Keratinocyte (primary cell): Measurements from ENCODE around the gene INO80E. TPM values are rescaled to one million over a fixed set of nuclear protein-coding genes. Genes with fewer than 3 reads are reported as not detected.

Source experiments
- DNase-seq: peaks from one replicate; pipeline ENCODE4 v3.0.0-alpha.2; 2011; ENCODE audit warnings: low read depth, missing footprints, low spot score
- FAIRE-seq: peaks from 2 replicates; lab custom pipeline; 2011; peaks lifted over from hg19 to GRCh38; lab: Jason Lieb, UNC
- H2AFZ ChIP-seq: 2 replicates; pipeline ENCODE4 v1.6.0; 2012; ENCODE audit warnings: low read length, control low read depth, inconsistent platforms; ENCODE audit not compliant: control insufficient read depth
- H3K27ac ChIP-seq: 2 replicates; pipeline ENCODE4 v1.5.1; 2011; ENCODE audit warnings: low read length; ENCODE audit not compliant: control insufficient read depth, insufficient read depth
- H3K27me3 ChIP-seq: 3 replicates; pipeline ENCODE4 v1.6.0; 2011; ENCODE audit warnings: low read length; ENCODE audit not compliant: control insufficient read depth, insufficient read depth; ENCODE audit errors: extremely low read depth
- H3K36me3 ChIP-seq, 2 experiments: 2 replicates in 1 of 2; 3 replicates in 1 of 2; pipeline ENCODE4 v1.5.1; 2011; ENCODE audit warnings: low read length in 2 of 2, mild to moderate bottlenecking in 1 of 2; ENCODE audit not compliant: control insufficient read depth in 2 of 2, insufficient read depth in 2 of 2; ENCODE audit errors: extremely low read depth in 1 of 2
- H3K4me1 ChIP-seq: 3 replicates; pipeline ENCODE4 v1.5.1; 2011; ENCODE audit warnings: low read length; ENCODE audit not compliant: control insufficient read depth, insufficient read depth; ENCODE audit errors: extremely low read depth
- H3K4me2 ChIP-seq: 3 replicates; pipeline ENCODE4 v1.6.0; 2011; ENCODE audit warnings: low read depth, low read length; ENCODE audit not compliant: control insufficient read depth, insufficient read depth; ENCODE audit errors: extremely low read depth
- H3K4me3 ChIP-seq, 3 experiments: fragments of 200-600 bp in 1 of 3; sonication (generic) in 1 of 3; 2 replicates in 2 of 3; 3 replicates in 1 of 3; pipeline ENCODE4 v1.5.1; 2011 to 2016; ENCODE audit warnings: low read length in 3 of 3, mild to moderate bottlenecking in 3 of 3, control low read depth in 2 of 3, inconsistent platforms in 1 of 3, low read depth in 1 of 3, mixed read lengths in 1 of 3, mixed run types in 1 of 3, moderate library complexity in 1 of 3; ENCODE audit not compliant: control insufficient read depth in 2 of 3, insufficient read depth in 2 of 3; ENCODE audit errors: extremely low read depth in 1 of 3
- H3K79me2 ChIP-seq: 2 replicates; pipeline ENCODE4 v1.6.0; 2012; ENCODE audit warnings: low read length; ENCODE audit not compliant: control insufficient read depth, insufficient read depth
- H3K9ac ChIP-seq: 3 replicates; pipeline ENCODE4 v1.6.0; 2011; ENCODE audit warnings: low read length; ENCODE audit not compliant: control insufficient read depth, insufficient read depth; ENCODE audit errors: extremely low read depth
- H3K9me1 ChIP-seq: 3 replicates; pipeline ENCODE4 v1.6.0; 2011; ENCODE audit warnings: low read length; ENCODE audit not compliant: control insufficient read depth, insufficient read depth; ENCODE audit errors: extremely low read depth
- H3K9me3 ChIP-seq: 2 replicates; pipeline ENCODE4 v1.5.1; 2012; ENCODE audit warnings: low read depth, low read length; ENCODE audit not compliant: control insufficient read depth
- H4K20me1 ChIP-seq: 3 replicates; pipeline ENCODE4 v1.6.0; 2011; ENCODE audit warnings: low read length; ENCODE audit not compliant: control insufficient read depth, insufficient read depth; ENCODE audit errors: extremely low read depth
- EZH2 ChIP-seq: IDR thresholded peaks from one replicate; pipeline ENCODE4 v1.6.1; 2012; ENCODE audit warnings: inconsistent platforms, mild to moderate bottlenecking, low read length, moderate library complexity
- dilution Hi-C: fragments of 300-500 bp; cut with MboI; formaldehyde crosslinking; loops from one replicate; pipeline ENCODE4 v1.7.0; 2020; ENCODE audit warnings: low sequenced_read_pairs; ENCODE audit not compliant: extremely low pct_ligation_motif_present
- polyA plus RNA-seq, 5 experiments: library from polyadenylated mRNA; depleted of rRNA in 3 of 5; stranded (reverse) in 3 of 5; stranded (forward) in 1 of 5; unstranded in 1 of 5; fragments of >200 nt; gene quantifications; 1 replicate in 1 of 5; 2 replicates in 3 of 5; 3 replicates in 1 of 5; pipeline versions ENCODE4 v1.2.1 to v1.2.3, GENCODE V29; 2011 to 2012; ENCODE audit warnings: missing spikeins in 2 of 5, low read depth in 1 of 5, low replicate concordance in 1 of 5
- TF ChIP-seq, protein P1 (sequence below), 3 experiments: IDR thresholded peaks in 1 of 3; conservative IDR thresholded peaks in 1 of 3; optimal IDR thresholded peaks in 1 of 3; 2 replicates in 2 of 3; 3 replicates in 1 of 3; pipeline versions ENCODE3 to v1.5.1; 2011; ENCODE audit warnings: low read length in 3 of 3, mild to moderate bottlenecking in 3 of 3, moderate library complexity in 2 of 3, control low read depth in 1 of 3, inconsistent platforms in 1 of 3; ENCODE audit not compliant: insufficient read depth in 2 of 3; ENCODE audit errors: extremely low read depth in 1 of 3

The INO80E gene
- polyA plus RNA-seq, 1 donor (not counting 4 experiments of a cell fraction or from before 2014, with no cell fraction given) = 26.7 TPM

- TF ChIP-seq EZH2 = no peak
- TF ChIP-seq, protein P1, sequence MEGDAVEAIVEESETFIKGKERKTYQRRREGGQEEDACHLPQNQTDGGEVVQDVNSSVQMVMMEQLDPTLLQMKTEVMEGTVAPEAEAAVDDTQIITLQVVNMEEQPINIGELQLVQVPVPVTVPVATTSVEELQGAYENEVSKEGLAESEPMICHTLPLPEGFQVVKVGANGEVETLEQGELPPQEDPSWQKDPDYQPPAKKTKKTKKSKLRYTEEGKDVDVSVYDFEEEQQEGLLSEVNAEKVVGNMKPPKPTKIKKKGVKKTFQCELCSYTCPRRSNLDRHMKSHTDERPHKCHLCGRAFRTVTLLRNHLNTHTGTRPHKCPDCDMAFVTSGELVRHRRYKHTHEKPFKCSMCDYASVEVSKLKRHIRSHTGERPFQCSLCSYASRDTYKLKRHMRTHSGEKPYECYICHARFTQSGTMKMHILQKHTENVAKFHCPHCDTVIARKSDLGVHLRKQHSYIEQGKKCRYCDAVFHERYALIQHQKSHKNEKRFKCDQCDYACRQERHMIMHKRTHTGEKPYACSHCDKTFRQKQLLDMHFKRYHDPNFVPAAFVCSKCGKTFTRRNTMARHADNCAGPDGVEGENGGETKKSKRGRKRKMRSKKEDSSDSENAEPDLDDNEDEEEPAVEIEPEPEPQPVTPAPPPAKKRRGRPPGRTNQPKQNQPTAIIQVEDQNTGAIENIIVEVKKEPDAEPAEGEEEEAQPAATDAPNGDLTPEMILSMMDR (optimal IDR thresholded peaks at IDR 0.05 in 1 of 3, IDR thresholded peaks at IDR 0.05 in 1 of 3, conservative IDR thresholded peaks at IDR 0.05 in 1 of 3; ENCODE audit: extremely low read depth in 1 of 3, insufficient read depth in 2 of 3, low read length in 3 of 3) = no peak
- DNase-seq = no peak
- Histone ChIP-seq H2AFZ (no peak overlapping the region), H3K36me3 (no peaks in the 10 kb centered on the region), H3K4me1 (peaks cover 4% of the 10 kb centered on the region), H3K4me3 (no peak overlapping the region), H3K9me3 (no peaks in the 10 kb centered on the region), H3K27ac (no peak overlapping the region), H3K27me3 (peaks cover 8% of the 10 kb centered on the region), H3K9ac (no peak overlapping the region), H3K4me2 (no peak overlapping the region), H3K9me1 (no peaks in the 10 kb centered on the region), H4K20me1 (no peaks in the 10 kb centered on the region), H3K79me2 (no peaks in the 10 kb centered on the region)
- dilution Hi-C loops = no loop called here
- no peak for FAIRE-seq
Measured at GRCh38 chr16:30023586-30023985, 27.5 kb downstream of the INO80E start.

DNA sequence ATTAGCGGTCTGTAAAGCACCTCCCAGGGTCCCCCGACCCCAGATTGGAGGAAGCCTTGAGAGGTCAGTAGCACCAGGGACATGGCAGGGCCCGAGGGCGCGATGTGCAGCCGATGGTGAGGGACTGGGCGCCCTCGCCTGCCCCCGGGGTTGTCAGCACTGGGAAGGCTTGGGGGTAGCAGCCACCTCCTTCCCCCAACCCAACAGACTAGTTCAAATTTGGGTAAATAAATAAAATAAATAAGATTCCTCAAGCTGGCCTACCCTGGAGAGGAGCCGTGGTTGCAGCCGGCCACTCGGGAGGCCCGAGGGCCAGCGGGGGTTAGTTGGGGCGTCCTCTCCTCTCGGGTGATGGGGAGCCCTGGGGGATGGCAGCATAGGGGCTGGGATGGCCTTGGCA lies 28.4 kb downstream of the INO80E start:
- Histone ChIP-seq H4K20me1 (no peaks in the 10 kb centered on the region), H3K9ac (no peak overlapping the region), H3K9me3 (no peaks in the 10 kb centered on the region), H3K79me2 (no peaks in the 10 kb centered on the region), H3K4me3 (no peak overlapping the region), H3K27me3 (peaks cover 16% of the 10 kb centered on the region), H3K27ac (no peak overlapping the region), H3K36me3 (no peaks in the 10 kb centered on the region), H3K4me2 (no peak overlapping the region), H2AFZ (no peak overlapping the region), H3K9me1 (no peaks in the 10 kb centered on the region), H3K4me1 (peaks cover 4% of the 10 kb centered on the region)
- dilution Hi-C loops = no loop called here
- DNase-seq (no peak), FAIRE-seq (no peak)
- TF ChIP-seq EZH2 = no peak
- TF ChIP-seq, protein P1 (optimal IDR thresholded peaks at IDR 0.05 in 1 of 3, IDR thresholded peaks at IDR 0.05 in 1 of 3, conservative IDR thresholded peaks at IDR 0.05 in 1 of 3; ENCODE audit: extremely low read depth in 1 of 3, insufficient read depth in 2 of 3, low read length in 3 of 3) = no peak
